ENCODE data around the gene NDUFA11.

NDUFA11 gene

GRCh38 chr19:5932609-5933262, 29.1 kb upstream of the NDUFA11 start:
- TF ChIP-seq, protein P1, sequence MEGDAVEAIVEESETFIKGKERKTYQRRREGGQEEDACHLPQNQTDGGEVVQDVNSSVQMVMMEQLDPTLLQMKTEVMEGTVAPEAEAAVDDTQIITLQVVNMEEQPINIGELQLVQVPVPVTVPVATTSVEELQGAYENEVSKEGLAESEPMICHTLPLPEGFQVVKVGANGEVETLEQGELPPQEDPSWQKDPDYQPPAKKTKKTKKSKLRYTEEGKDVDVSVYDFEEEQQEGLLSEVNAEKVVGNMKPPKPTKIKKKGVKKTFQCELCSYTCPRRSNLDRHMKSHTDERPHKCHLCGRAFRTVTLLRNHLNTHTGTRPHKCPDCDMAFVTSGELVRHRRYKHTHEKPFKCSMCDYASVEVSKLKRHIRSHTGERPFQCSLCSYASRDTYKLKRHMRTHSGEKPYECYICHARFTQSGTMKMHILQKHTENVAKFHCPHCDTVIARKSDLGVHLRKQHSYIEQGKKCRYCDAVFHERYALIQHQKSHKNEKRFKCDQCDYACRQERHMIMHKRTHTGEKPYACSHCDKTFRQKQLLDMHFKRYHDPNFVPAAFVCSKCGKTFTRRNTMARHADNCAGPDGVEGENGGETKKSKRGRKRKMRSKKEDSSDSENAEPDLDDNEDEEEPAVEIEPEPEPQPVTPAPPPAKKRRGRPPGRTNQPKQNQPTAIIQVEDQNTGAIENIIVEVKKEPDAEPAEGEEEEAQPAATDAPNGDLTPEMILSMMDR (IDR thresholded peaks at IDR 0.05; ENCODE audit: low read depth, low read length, missing control alignments) = no peak
- no peak overlapping the region for H3K4me3 ChIP-seq (ENCODE audit: low read depth, low read length)
- no peak for DNase-seq (ENCODE audit: low read depth)

GRCh38 chr19:5932146-5932545, 28.6 kb upstream of the NDUFA11 start:
- TF ChIP-seq, protein P1 (IDR thresholded peaks at IDR 0.05; ENCODE audit: low read depth, low read length, missing control alignments) = no peak
- no peak for DNase-seq (ENCODE audit: low read depth)
- no peak overlapping the region for H3K4me3 ChIP-seq (ENCODE audit: low read depth, low read length)

DNA sequence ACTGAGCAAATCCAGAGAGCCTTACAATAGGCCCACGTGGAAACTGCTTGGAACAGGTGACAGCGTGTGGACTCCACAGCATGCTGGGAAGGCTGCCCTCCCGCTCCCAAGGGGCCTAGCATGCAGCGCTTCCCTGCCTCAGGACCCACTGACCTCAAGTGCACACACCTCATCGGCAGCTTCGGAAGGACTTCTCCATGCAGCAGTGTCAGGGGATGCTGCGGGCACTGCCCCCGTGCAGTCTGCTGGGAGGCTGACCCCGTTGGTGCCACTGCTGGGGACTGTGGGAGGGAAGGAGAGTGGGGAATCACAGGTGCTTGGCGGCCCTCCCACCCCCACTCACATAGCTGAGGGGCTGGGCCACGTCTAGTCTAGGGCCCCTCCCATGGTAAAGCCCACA, 27.7 kb upstream of the NDUFA11 start:
- DNase-seq (ENCODE audit: low read depth) = no peak
- H3K4me3 ChIP-seq (ENCODE audit: low read depth, low read length) = no peak overlapping the region
- TF ChIP-seq, protein P1 (IDR thresholded peaks at IDR 0.05; ENCODE audit: low read depth, low read length, missing control alignments) = no peak

- H3K4me3 ChIP-seq (ENCODE audit: low read depth, low read length) = no peak overlapping the region
- TF ChIP-seq, protein P1 (IDR thresholded peaks at IDR 0.05; ENCODE audit: low read depth, low read length, missing control alignments) = no peak
- DNase-seq (ENCODE audit: low read depth) = no peak
These were observed 26.0 kb upstream of the NDUFA11 start for GRCh38 chr19:5929625-5930024.

DNA sequence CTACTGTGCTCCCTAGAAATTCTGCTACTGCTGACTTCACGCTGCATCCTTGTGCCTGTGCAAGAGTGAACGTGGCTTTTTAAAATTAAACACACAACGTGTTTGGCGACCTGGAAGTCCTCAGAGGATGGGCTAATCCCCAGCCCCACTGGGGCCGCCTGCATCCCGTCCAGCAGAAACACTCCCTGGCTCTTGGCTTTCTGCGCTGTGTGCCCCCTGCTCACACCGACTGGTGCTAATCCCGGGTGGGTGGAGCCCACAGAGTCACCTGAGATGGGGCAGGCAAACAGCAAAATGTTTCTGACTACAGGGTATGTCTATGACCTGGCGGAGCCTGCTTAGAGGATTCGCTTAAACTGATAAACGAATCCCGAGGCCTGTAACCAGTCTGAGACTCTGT, 25.6 kb upstream of the NDUFA11 start:
- no peak overlapping the region for H3K4me3 ChIP-seq (ENCODE audit: low read depth, low read length)
- TF ChIP-seq, protein P1 (IDR thresholded peaks at IDR 0.05; ENCODE audit: low read depth, low read length, missing control alignments) = no peak
- DNase-seq (ENCODE audit: low read depth) = no peak

DNA sequence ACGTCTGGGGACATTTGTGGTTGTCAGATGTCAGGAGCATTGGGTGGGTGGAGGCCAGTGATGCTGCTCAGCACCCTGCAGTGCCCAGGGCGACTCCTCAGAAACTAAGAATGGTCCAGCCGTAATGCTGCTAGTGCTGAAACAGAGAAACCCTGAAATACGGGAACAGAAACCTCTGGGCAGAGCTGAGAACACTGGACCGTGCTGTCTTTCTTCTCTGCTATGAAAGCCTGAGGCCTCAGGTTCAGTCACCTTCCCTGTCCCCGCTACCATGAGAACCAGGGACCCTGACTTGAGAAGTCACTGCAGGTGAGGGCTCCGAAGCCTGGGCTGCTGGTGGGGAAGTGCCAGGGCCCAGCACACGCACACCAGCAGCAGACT, 23.8 kb upstream of the NDUFA11 start:
- DNase-seq (ENCODE audit: low read depth) = no peak
- TF ChIP-seq, protein P1 (IDR thresholded peaks at IDR 0.05; ENCODE audit: low read depth, low read length, missing control alignments) = no peak
- no peak overlapping the region for H3K4me3 ChIP-seq (ENCODE audit: low read depth, low read length)

Measured in GM12864 (cell line).